Stimulated activated effector memory CD8-positive, alpha-beta T cell treated with anti-CD3 and anti-CD28 coated beads, Interleukin-12 subunit alpha, Interleukin-12 subunit beta, amount 100 ng/mL, for 72 hours (primary cell): ENCODE measurements around the gene CHCHD3.

Experiments
- ATAC-seq: fragments of 150-1000 bp; cut with Tn5 transposase; 2 replicates; pipeline ENCODE4 v1.10.0; 2021
- DNase-seq, 2 donors: peaks; one replicate each; pipeline ENCODE4 v3.0.0; 2021 to 2022; ENCODE audit warnings: low spot score in 2 of 2
- H3K27ac Mint-ChIP-seq: one replicate; pipeline ENCODE4 v1.8.0; 2022; ENCODE audit warnings: mild to moderate bottlenecking, mixed read lengths
- H3K36me3 Mint-ChIP-seq: one replicate; pipeline ENCODE4 v1.8.0; 2022; ENCODE audit warnings: mild to moderate bottlenecking, mixed read lengths
- H3K4me1 Mint-ChIP-seq: one replicate; pipeline ENCODE4 v1.8.0; 2022; ENCODE audit warnings: mixed read lengths
- H3K4me3 Mint-ChIP-seq: one replicate; pipeline ENCODE4 v1.8.0; 2022; ENCODE audit warnings: mild to moderate bottlenecking, mixed read lengths
- H3K9me3 Mint-ChIP-seq: one replicate; pipeline ENCODE4 v1.8.0; 2022; ENCODE audit warnings: mixed read lengths

Gene CHCHD3

GRCh38 chr7:133015888-133016287 is 66.0 kb downstream of the CHCHD3 start:
- H3K36me3 Mint-ChIP-seq: peaks cover 9% of the 10 kb centered on the region
- DNase-seq (no peak), ATAC-seq (no peak)
- H3K4me1 Mint-ChIP-seq: peaks cover 13% of the 10 kb centered on the region
- H3K4me3 Mint-ChIP-seq: no peak overlapping the region
- H3K27ac Mint-ChIP-seq: no peak overlapping the region
- no peaks in the 10 kb centered on the region for H3K9me3 Mint-ChIP-seq

GRCh38 chr7:133011746-133012145 is 70.1 kb downstream of the CHCHD3 start:
- Mint-ChIP-seq H3K9me3 (peaks cover 2% of the 10 kb centered on the region), H3K36me3 (no peaks in the 10 kb centered on the region)
- no peak for ATAC-seq

GRCh38 chr7:133009426-133010252 is 72.3 kb downstream of the CHCHD3 start:
- H3K4me1 Mint-ChIP-seq: peaks cover 14% of the 10 kb centered on the region
- no peaks in the 10 kb centered on the region for H3K36me3 Mint-ChIP-seq
- DNase-seq (no peak), ATAC-seq (no peak)
- peaks cover 2% of the 10 kb centered on the region for H3K9me3 Mint-ChIP-seq
- H3K27ac Mint-ChIP-seq: no peak overlapping the region
- no peak overlapping the region for H3K4me3 Mint-ChIP-seq

More at GRCh38 chr7:133011746-133012145, 70.1 kb downstream of the CHCHD3 start:
- H3K27ac Mint-ChIP-seq: no peak overlapping the region
- DNase-seq: no peak
- peaks cover 23% of the 10 kb centered on the region for H3K4me1 Mint-ChIP-seq
- no peak overlapping the region for H3K4me3 Mint-ChIP-seq

- Mint-ChIP-seq H3K4me3 (no peak overlapping the region), H3K27ac (no peak overlapping the region), H3K4me1 (peaks cover 19% of the 10 kb centered on the region), H3K36me3 (no peaks in the 10 kb centered on the region), H3K9me3 (peaks cover 2% of the 10 kb centered on the region)
- DNase-seq (no peak), ATAC-seq (no peak)
Measured at GRCh38 chr7:133007961-133008360, 73.9 kb downstream of the CHCHD3 start.

- ATAC-seq: peak; percentile 40
- peaks cover 20% of the 10 kb centered on the region for H3K4me1 Mint-ChIP-seq
- no peak overlapping the region for H3K4me3 Mint-ChIP-seq
Measured at GRCh38 chr7:133003052-133003910, 78.6 kb downstream of the CHCHD3 start.

GRCh38 chr7:133001727-133002126 is 80.2 kb downstream of the CHCHD3 start:
- peaks cover 20% of the 10 kb centered on the region for H3K4me1 Mint-ChIP-seq
- H3K27ac Mint-ChIP-seq: no peak overlapping the region
- DNase-seq (no peak), ATAC-seq (no peak)
- no peaks in the 10 kb centered on the region for H3K9me3 Mint-ChIP-seq
- no peaks in the 10 kb centered on the region for H3K36me3 Mint-ChIP-seq
- no peak overlapping the region for H3K4me3 Mint-ChIP-seq

More at GRCh38 chr7:133003052-133003910, 78.6 kb downstream of the CHCHD3 start:
- no peak for DNase-seq
- Mint-ChIP-seq H3K9me3 (peaks cover 2% of the 10 kb centered on the region), H3K27ac (peak overlapping the region; percentile 7), H3K36me3 (no peaks in the 10 kb centered on the region)

- peaks cover 20% of the 10 kb centered on the region for H3K4me1 Mint-ChIP-seq
- H3K36me3 Mint-ChIP-seq: no peaks in the 10 kb centered on the region
- no peak overlapping the region for H3K4me3 Mint-ChIP-seq
- H3K9me3 Mint-ChIP-seq: no peaks in the 10 kb centered on the region
- ATAC-seq: no peak
- DNase-seq: no peak
- H3K27ac Mint-ChIP-seq: no peak overlapping the region
Measured at GRCh38 chr7:132999845-133000244, 82.0 kb downstream of the CHCHD3 start.

GRCh38 chr7:132998763-132999162 is 83.1 kb downstream of the CHCHD3 start:
- ATAC-seq: no peak
- Mint-ChIP-seq H3K36me3 (no peaks in the 10 kb centered on the region), H3K4me3 (no peak overlapping the region), H3K9me3 (no peaks in the 10 kb centered on the region), H3K27ac (no peak overlapping the region), H3K4me1 (peaks cover 19% of the 10 kb centered on the region)
- DNase-seq: no peak

- peaks cover 14% of the 10 kb centered on the region for H3K4me1 Mint-ChIP-seq
- no peak overlapping the region for H3K4me3 Mint-ChIP-seq
- no peak for DNase-seq
Measured at GRCh38 chr7:132997505-132997904, 84.4 kb downstream of the CHCHD3 start.

GRCh38 chr7:132996581-132997242 is 85.2 kb downstream of the CHCHD3 start:
- no peak overlapping the region for H3K4me3 Mint-ChIP-seq
- peaks cover 12% of the 10 kb centered on the region for H3K4me1 Mint-ChIP-seq
- no peaks in the 10 kb centered on the region for H3K36me3 Mint-ChIP-seq
- no peaks in the 10 kb centered on the region for H3K9me3 Mint-ChIP-seq
- H3K27ac Mint-ChIP-seq: no peak overlapping the region
- DNase-seq (no peak), ATAC-seq (no peak)

More at GRCh38 chr7:132997505-132997904, 84.4 kb downstream of the CHCHD3 start:
- ATAC-seq: no peak
- no peaks in the 10 kb centered on the region for H3K9me3 Mint-ChIP-seq
- no peak overlapping the region for H3K27ac Mint-ChIP-seq
- no peaks in the 10 kb centered on the region for H3K36me3 Mint-ChIP-seq

GRCh38 chr7:132993377-132994013 is 88.4 kb downstream of the CHCHD3 start:
- ATAC-seq: no peak
- no peak overlapping the region for H3K4me3 Mint-ChIP-seq
- H3K9me3 Mint-ChIP-seq: no peaks in the 10 kb centered on the region
- H3K27ac Mint-ChIP-seq: no peak overlapping the region
- H3K4me1 Mint-ChIP-seq: peaks cover 5% of the 10 kb centered on the region
- H3K36me3 Mint-ChIP-seq: no peaks in the 10 kb centered on the region
- no peak for DNase-seq

- no peaks in the 10 kb centered on the region for H3K36me3 Mint-ChIP-seq
- no peak overlapping the region for H3K4me3 Mint-ChIP-seq
- no peak for ATAC-seq
Measured at GRCh38 chr7:132991615-132992587, 90.0 kb downstream of the CHCHD3 start.

GRCh38 chr7:132988117-132988516 is 93.8 kb downstream of the CHCHD3 start:
- H3K4me3 Mint-ChIP-seq: no peak overlapping the region
- H3K4me1 Mint-ChIP-seq: peaks cover 2% of the 10 kb centered on the region
- H3K9me3 Mint-ChIP-seq: no peaks in the 10 kb centered on the region
- DNase-seq: no peak
- no peaks in the 10 kb centered on the region for H3K36me3 Mint-ChIP-seq
- ATAC-seq: no peak
- no peak overlapping the region for H3K27ac Mint-ChIP-seq

More at GRCh38 chr7:132991615-132992587, 90.0 kb downstream of the CHCHD3 start:
- Mint-ChIP-seq H3K27ac (no peak overlapping the region), H3K9me3 (no peaks in the 10 kb centered on the region), H3K4me1 (peaks cover 5% of the 10 kb centered on the region)
- DNase-seq: no peak

- Mint-ChIP-seq H3K36me3 (peaks cover 9% of the 10 kb centered on the region), H3K4me3 (no peak overlapping the region)
- no peak for ATAC-seq
Measured at GRCh38 chr7:132980402-132980801, 101.5 kb downstream of the CHCHD3 start.

More at GRCh38 chr7:132980402-132980801, 101.5 kb downstream of the CHCHD3 start:
- Mint-ChIP-seq H3K27ac (no peak overlapping the region), H3K4me1 (peaks cover 13% of the 10 kb centered on the region), H3K9me3 (no peaks in the 10 kb centered on the region)
- no peak for DNase-seq
